H1 (cell line): ENCODE measurements around the gene ITGB8. TPM values are rescaled to one million over a fixed set of nuclear protein-coding genes. Genes with fewer than 3 reads are reported as not detected.

Experiments
- CTCF ChIA-PET: fragments of 300-600 bp; sonication (Branson Sonifier 250); formaldehyde crosslinking; loops from one replicate; lab custom pipeline; 2021; ENCODE audit not compliant: partially characterized antibody; lab: Charles Lee
- POLR2A ChIA-PET: fragments of 300-600 bp; sonication (Branson Sonifier 250); formaldehyde crosslinking; loops from one replicate; lab custom pipeline; 2021; ENCODE audit warnings: inconsistent platforms; ENCODE audit not compliant: partially characterized antibody; lab: Charles Lee
- DNase-seq, 2 experiments: peaks; one replicate each; pipeline versions ENCODE4 v3.0.0 to v3.0.0-alpha.2; 2010 to 2022; ENCODE audit warnings: low spot score in 2 of 2, low read depth in 1 of 2, mixed read lengths in 1 of 2
- FAIRE-seq: peaks from 2 replicates; lab custom pipeline; 2011; peaks lifted over from hg19 to GRCh38; lab: Jason Lieb, UNC
- H2AFZ ChIP-seq: 2 replicates; pipeline ENCODE4 v1.8.1; 2012; ENCODE audit warnings: low read length, inconsistent platforms
- H2AK5ac ChIP-seq: 2 replicates; pipeline ENCODE4 v1.6.1; 2013; ENCODE audit warnings: low read depth, low read length
- H2BK120ac ChIP-seq: replicated peaks from 2 replicates; pipeline ENCODE3; 2013; ENCODE audit warnings: low read depth, low read length, inconsistent platforms
- H2BK12ac ChIP-seq: 2 replicates; pipeline ENCODE4 v1.6.1; 2013; ENCODE audit warnings: low read depth, low read length
- H2BK15ac ChIP-seq: 2 replicates; pipeline ENCODE4 v1.6.1; 2013; ENCODE audit warnings: low read length
- H2BK20ac ChIP-seq: 2 replicates; pipeline ENCODE4 v1.6.1; 2013; ENCODE audit warnings: low read length
- H2BK5ac ChIP-seq: 2 replicates; pipeline ENCODE4 v1.6.1; 2013; ENCODE audit warnings: low read depth, low read length
- H3K14ac ChIP-seq: 2 replicates; pipeline ENCODE4 v1.6.1; 2013; ENCODE audit warnings: inconsistent platforms; ENCODE audit not compliant: insufficient read length
- H3K18ac ChIP-seq: 2 replicates; pipeline ENCODE4 v1.6.1; 2013; ENCODE audit warnings: low read length; ENCODE audit errors: extremely low read depth
- H3K23ac ChIP-seq: 2 replicates; pipeline ENCODE4 v1.6.1; 2013; ENCODE audit warnings: inconsistent platforms; ENCODE audit not compliant: insufficient read length
- H3K23me2 ChIP-seq: 2 replicates; pipeline ENCODE4 v1.6.1; 2013; ENCODE audit warnings: low read depth, low read length
- H3K27ac ChIP-seq: 2 replicates; pipeline ENCODE4 v1.6.1; 2011; ENCODE audit warnings: low read depth, low read length, inconsistent platforms
- H3K27me3 ChIP-seq, 4 experiments: replicated peaks in 1 of 4; 1 replicate in 1 of 4; 2 replicates in 3 of 4; pipeline versions ENCODE4 v1.6.1 to v1.8.1; 2011 to 2013; ENCODE audit warnings: low read length in 3 of 4, mild to moderate bottlenecking in 3 of 4, inconsistent platforms in 2 of 4, mixed read lengths in 2 of 4, moderate library complexity in 1 of 4; ENCODE audit not compliant: control insufficient read depth in 3 of 4, insufficient read depth in 3 of 4; ENCODE audit errors: extremely low read depth in 1 of 4
- H3K36me3 ChIP-seq, 4 experiments: 2 replicates each; pipeline versions ENCODE4 v1.6.1 to v1.8.1; 2011 to 2013; ENCODE audit warnings: mild to moderate bottlenecking in 4 of 4, low read length in 3 of 4, moderate library complexity in 2 of 4, control low read depth in 1 of 4, inconsistent platforms in 1 of 4; ENCODE audit not compliant: insufficient read depth in 4 of 4, control insufficient read depth in 2 of 4
- H3K4ac ChIP-seq: replicated peaks from 2 replicates; pipeline ENCODE3; 2013; ENCODE audit warnings: low read length, low read depth, mixed read lengths, inconsistent platforms; ENCODE audit not compliant: insufficient read length
- H3K4me1 ChIP-seq, 4 experiments: replicated peaks in 1 of 4; 1 replicate in 1 of 4; 2 replicates in 3 of 4; pipeline versions ENCODE4 v1.6.1 to v1.8.1; 2011 to 2013; ENCODE audit warnings: low read length in 3 of 4, inconsistent platforms in 2 of 4, mixed read lengths in 1 of 4; ENCODE audit not compliant: insufficient read depth in 4 of 4, control insufficient read depth in 3 of 4
- H3K4me2 ChIP-seq, 2 experiments: 2 replicates each; pipeline versions ENCODE4 v1.6.1 to v1.8.1; 2011 to 2013; ENCODE audit warnings: low read depth in 2 of 2, low read length in 2 of 2, control low read depth in 1 of 2, inconsistent platforms in 1 of 2, mild to moderate bottlenecking in 1 of 2; ENCODE audit not compliant: insufficient read depth in 1 of 2
- H3K4me3 ChIP-seq, 4 experiments: fragments of 200-600, 300-600 bp in 1 of 4; sonication (generic), shearing (Covaris generic), sonication (Bioruptor Twin) in 1 of 4; 2 replicates each; pipeline versions ENCODE4 v1.5.1 to v1.8.1; 2011 to 2016; ENCODE audit warnings: low read length in 4 of 4, low read depth in 3 of 4, control low read depth in 2 of 4, inconsistent platforms in 2 of 4, mild to moderate bottlenecking in 2 of 4, mixed read lengths in 1 of 4, moderate library complexity in 1 of 4; ENCODE audit not compliant: insufficient read depth in 2 of 4; ENCODE audit errors: extremely low read depth in 1 of 4
- H3K56ac ChIP-seq: replicated peaks from 2 replicates; pipeline ENCODE3; 2013; ENCODE audit warnings: low read depth, mild to moderate bottlenecking, mixed read lengths, low read length, inconsistent platforms; ENCODE audit not compliant: insufficient read length
- H3K79me1 ChIP-seq: 2 replicates; pipeline ENCODE4 v1.6.1; 2013; ENCODE audit warnings: low read depth, low read length, control low read depth
- H3K79me2 ChIP-seq, 2 experiments: 2 replicates each; pipeline versions ENCODE4 v1.6.1 to v1.8.1; 2012 to 2013; ENCODE audit warnings: low read length in 2 of 2, mild to moderate bottlenecking in 2 of 2, inconsistent platforms in 1 of 2; ENCODE audit not compliant: insufficient read depth in 2 of 2, control insufficient read depth in 1 of 2
- H3K9ac ChIP-seq, 4 experiments: replicated peaks in 1 of 4; 1 replicate in 1 of 4; 2 replicates in 3 of 4; pipeline versions ENCODE4 v1.6.1 to v1.8.1; 2011 to 2013; ENCODE audit warnings: low read depth in 3 of 4, low read length in 3 of 4, control low read depth in 2 of 4, mild to moderate bottlenecking in 2 of 4, moderate library complexity in 2 of 4, inconsistent platforms in 1 of 4; ENCODE audit errors: extremely low read depth in 1 of 4
- H3K9me3 ChIP-seq, 2 experiments: 2 replicates each; pipeline versions ENCODE4 v1.6.1 to v1.8.1; 2012 to 2013; ENCODE audit warnings: mild to moderate bottlenecking in 2 of 2, moderate library complexity in 2 of 2, control low read depth in 1 of 2, inconsistent platforms in 1 of 2, low read depth in 1 of 2, low read length in 1 of 2, mixed read lengths in 1 of 2; ENCODE audit not compliant: insufficient read depth in 2 of 2
- H4K20me1 ChIP-seq, 2 experiments: replicated peaks in 1 of 2; 2 replicates each; pipeline versions ENCODE3 to v1.8.1; 2011 to 2013; ENCODE audit warnings: inconsistent platforms in 2 of 2, low read length in 2 of 2, mild to moderate bottlenecking in 1 of 2; ENCODE audit not compliant: insufficient read depth in 2 of 2, control insufficient read depth in 1 of 2
- H4K5ac ChIP-seq: 2 replicates; pipeline ENCODE4 v1.6.1; 2013; ENCODE audit warnings: low read length, low read depth, mixed read lengths, inconsistent platforms; ENCODE audit not compliant: insufficient read length
- H4K8ac ChIP-seq: 2 replicates; pipeline ENCODE4 v1.8.0; 2013; ENCODE audit warnings: mild to moderate bottlenecking, moderate library complexity, low read length, inconsistent platforms; ENCODE audit not compliant: insufficient read depth; ENCODE audit errors: extremely low read depth
- H4K91ac ChIP-seq: replicated peaks from 2 replicates; pipeline ENCODE3; 2013; ENCODE audit warnings: low read length, mixed read lengths, inconsistent platforms; ENCODE audit not compliant: insufficient read length
- BRCA1 ChIP-seq: IDR thresholded peaks from 2 replicates; pipeline ENCODE4 v1.6.1; 2012; ENCODE audit warnings: low read depth, low read length, improper control_type of control experiment
- KDM1A ChIP-seq: fragments of 200-600, 300-600 bp; sonication (generic); IDR thresholded peaks from 2 replicates; pipeline ENCODE4 v1.7.1; 2016; ENCODE audit warnings: mild to moderate bottlenecking, low read length, borderline replicate concordance
- KDM4A ChIP-seq: IDR thresholded peaks from one replicate; pipeline ENCODE4 v1.7.1; 2012; ENCODE audit warnings: low read depth, mild to moderate bottlenecking, moderate library complexity, low read length, inconsistent platforms; ENCODE audit not compliant: severe bottlenecking
- MAFK ChIP-seq: IDR thresholded peaks from 2 replicates; pipeline ENCODE4 v1.6.1; 2012; ENCODE audit warnings: low read depth, mild to moderate bottlenecking, improper control_type of control experiment, low read length
- SP2 ChIP-seq: IDR thresholded peaks from 2 replicates; pipeline ENCODE4 v1.6.1; 2012; ENCODE audit warnings: mild to moderate bottlenecking, low read length, inconsistent platforms
- WGBS, 2 experiments: shearing (Covaris generic) in 1 of 2; methylation state at CpG; one replicate each; pipeline versions ENCODE4 v1.1.6 to v1.1.7; 2013 to 2015; ENCODE audit warnings: low lambda C conversion rate in 2 of 2, mixed read lengths in 2 of 2, inconsistent platforms in 1 of 2, low coverage in 1 of 2, missing lambda C conversion rate in 1 of 2; ENCODE audit not compliant: insufficient replicate concordance in 2 of 2, insufficient coverage in 1 of 2, insufficient read length in 1 of 2; ENCODE audit errors: extremely low coverage in 1 of 2, missing lambda C conversion rate in 1 of 2; 5-methylcytosine and 5-hydroxymethylcytosine counted together
- polyA plus RNA-seq, 7 experiments: library from polyadenylated mRNA; depleted of rRNA in 3 of 7; stranded (reverse) in 5 of 7; unstranded in 2 of 7; fragments of >200 nt in 5 of 7; fragments of 200-250 nt in 2 of 7; gene quantifications; 1 replicate in 5 of 7; 2 replicates in 1 of 7; 4 replicates in 1 of 7; pipeline versions ENCODE4 v1.2.1 to v1.2.3, GENCODE V29; 2011 to 2013; ENCODE audit warnings: missing spikeins in 2 of 7, mixed read lengths in 2 of 7
- total RNA-seq: library from RNA; stranded (reverse); fragmentation: NEBNext Ultra II Directional; extraction: Animal tissue kit (Norgen Biotek cat#: 25700); gene quantifications from 2 replicates; pipeline ENCODE4 v1.2.1, GENCODE V29; 2021
- TF ChIP-seq, protein P1 (sequence below): IDR thresholded peaks from 2 replicates; pipeline ENCODE4 v1.6.1; 2012; ENCODE audit warnings: inconsistent platforms

ITGB8 gene
- total and polyA plus RNA-seq, 2 of the 8 experiments (the other 6 are each of a cell fraction or from before 2014, with no cell fraction given) = 1.2 to 3.6 TPM

DNA sequence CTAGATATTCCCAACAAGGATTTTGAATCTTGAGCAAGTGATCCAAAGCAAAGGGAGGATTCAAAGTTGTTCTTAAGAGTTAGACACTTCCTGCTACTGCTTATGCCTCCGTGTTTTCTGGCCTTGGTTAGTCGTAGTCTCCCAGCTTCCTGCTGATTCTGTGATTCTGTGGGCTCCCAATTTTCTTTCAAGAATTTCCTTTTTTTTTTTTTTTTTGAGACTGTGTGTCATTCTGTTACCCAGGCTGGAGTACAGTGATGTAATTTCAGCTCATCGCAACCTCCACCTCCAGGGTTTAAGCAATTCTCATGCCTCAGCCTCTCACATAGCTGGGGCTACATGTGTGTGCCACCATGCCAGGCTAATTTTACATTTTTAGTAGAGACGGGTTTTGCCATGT, 4.4 kb upstream of the ITGB8 start:
- Histone ChIP-seq H3K27me3 (no peaks in the 10 kb centered on the region), H2BK15ac (no peak overlapping the region), H3K18ac (no peak overlapping the region), H3K36me3 (no peaks in the 10 kb centered on the region), H2BK120ac (no peak overlapping the region), H3K14ac (no peak overlapping the region), H3K79me1 (no peaks in the 10 kb centered on the region), H3K9ac (no peak overlapping the region), H2BK20ac (no peak overlapping the region), H3K79me2 (no peaks in the 10 kb centered on the region), H4K91ac (no peak overlapping the region), H2AFZ (no peak overlapping the region), H3K4me1 (no peaks in the 10 kb centered on the region; a peak in 1 of 7 replicates), H2BK5ac (no peak overlapping the region), H3K9me3 (no peaks in the 10 kb centered on the region), H4K20me1 (no peaks in the 10 kb centered on the region), H3K27ac (no peak overlapping the region), H3K23me2 (peaks cover 16% of the 10 kb centered on the region), H2BK12ac (no peak overlapping the region), H4K5ac (no peak overlapping the region), H3K56ac (no peak overlapping the region), H3K4ac (no peak overlapping the region), H4K8ac (no peak overlapping the region), H3K4me2 (no peak overlapping the region), H3K23ac (no peak overlapping the region), H3K4me3 (no peak overlapping the region), H2AK5ac (no peak overlapping the region)
- WGBS, 2 experiments = 98% methylated on average over 4 of the region's 4 CpGs; no CpG with 5 or more reads in 1 of the 2 experiments
- TF ChIP-seq KDM4A (no peak), KDM1A (no peak), BRCA1 (no peak), MAFK (no peak), SP2 (no peak)
- TF ChIP-seq, protein P1, sequence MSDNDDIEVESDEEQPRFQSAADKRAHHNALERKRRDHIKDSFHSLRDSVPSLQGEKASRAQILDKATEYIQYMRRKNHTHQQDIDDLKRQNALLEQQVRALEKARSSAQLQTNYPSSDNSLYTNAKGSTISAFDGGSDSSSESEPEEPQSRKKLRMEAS = no peak
- ChIA-PET CTCF (interaction anchor here (1.0 to 4.2 kb wide), 3 partner anchors 11 to 281 kb away, joined by 3 to 24 read pairs (median 7); no protein-coding TSS in a partner anchor), POLR2A (interaction anchor here (1.4 kb wide), 1 partner anchor 341 kb away, joined by 3 read pairs; no protein-coding TSS in a partner anchor)
- DNase-seq (no peak), FAIRE-seq (no peak)
